ENCODE data around the gene LPCAT4.

LPCAT4 gene

DNA sequence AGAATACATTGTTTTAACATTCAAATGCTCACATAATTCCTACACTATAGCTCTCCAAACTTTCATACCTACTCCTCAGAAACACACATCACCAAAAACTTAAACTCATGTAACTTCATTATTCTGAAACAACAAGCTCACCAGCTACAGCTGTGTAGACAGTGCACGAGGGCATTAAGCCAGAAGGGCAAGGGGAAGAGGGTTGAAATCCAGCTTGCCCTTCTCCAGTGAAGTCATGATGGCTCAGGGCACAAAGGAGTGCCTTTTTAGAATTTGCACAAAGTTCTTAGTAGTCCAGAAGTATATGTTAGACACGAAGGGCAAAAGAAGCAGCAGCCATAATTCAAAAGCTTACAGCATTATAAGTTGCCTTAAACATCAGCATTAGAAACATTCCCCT, 38.0 kb downstream of the LPCAT4 start:
- TF ChIP-seq, protein P1, sequence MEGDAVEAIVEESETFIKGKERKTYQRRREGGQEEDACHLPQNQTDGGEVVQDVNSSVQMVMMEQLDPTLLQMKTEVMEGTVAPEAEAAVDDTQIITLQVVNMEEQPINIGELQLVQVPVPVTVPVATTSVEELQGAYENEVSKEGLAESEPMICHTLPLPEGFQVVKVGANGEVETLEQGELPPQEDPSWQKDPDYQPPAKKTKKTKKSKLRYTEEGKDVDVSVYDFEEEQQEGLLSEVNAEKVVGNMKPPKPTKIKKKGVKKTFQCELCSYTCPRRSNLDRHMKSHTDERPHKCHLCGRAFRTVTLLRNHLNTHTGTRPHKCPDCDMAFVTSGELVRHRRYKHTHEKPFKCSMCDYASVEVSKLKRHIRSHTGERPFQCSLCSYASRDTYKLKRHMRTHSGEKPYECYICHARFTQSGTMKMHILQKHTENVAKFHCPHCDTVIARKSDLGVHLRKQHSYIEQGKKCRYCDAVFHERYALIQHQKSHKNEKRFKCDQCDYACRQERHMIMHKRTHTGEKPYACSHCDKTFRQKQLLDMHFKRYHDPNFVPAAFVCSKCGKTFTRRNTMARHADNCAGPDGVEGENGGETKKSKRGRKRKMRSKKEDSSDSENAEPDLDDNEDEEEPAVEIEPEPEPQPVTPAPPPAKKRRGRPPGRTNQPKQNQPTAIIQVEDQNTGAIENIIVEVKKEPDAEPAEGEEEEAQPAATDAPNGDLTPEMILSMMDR (IDR thresholded peaks at IDR 0.05) = no peak

DNA sequence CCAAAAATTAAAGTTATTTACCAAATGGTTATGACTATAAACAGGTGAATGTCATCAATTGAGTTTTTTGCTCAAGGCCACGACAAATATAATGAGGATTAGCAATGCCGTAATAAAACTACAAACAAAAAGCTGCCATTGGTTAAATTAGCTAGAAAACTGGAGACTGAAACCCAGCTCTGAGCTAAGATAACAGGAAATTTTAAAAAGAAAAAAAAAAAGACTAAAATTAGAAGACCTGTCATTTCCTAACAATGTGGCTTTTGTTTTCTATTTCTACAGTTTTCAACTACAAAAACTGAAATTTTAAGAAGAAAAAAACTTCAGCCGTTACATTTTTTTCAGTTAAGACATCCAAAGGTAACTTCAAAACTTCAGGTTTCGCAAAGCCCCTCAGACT, 39.1 kb downstream of the LPCAT4 start:
- TF ChIP-seq, protein P1 (IDR thresholded peaks at IDR 0.05) = no peak

DNA sequence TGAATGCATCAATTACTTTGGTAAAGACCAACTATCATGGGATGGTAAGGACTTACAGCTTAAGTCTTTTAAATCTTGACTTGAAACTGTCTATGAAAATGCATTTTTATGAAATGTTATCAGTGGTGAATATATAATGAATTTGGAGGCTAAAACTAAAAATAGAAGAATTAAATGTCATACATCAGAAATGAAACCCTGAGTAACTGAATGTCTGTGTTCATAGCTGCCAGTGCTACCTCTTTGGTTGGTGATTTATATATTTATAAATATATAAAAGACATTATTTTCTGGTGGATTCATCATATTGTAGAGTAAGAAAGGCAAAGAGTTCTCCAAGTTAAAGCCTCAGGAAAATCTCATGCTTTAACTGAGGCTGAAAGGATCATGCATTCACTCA, 41.6 kb downstream of the LPCAT4 start:
- TF ChIP-seq, protein P1 (IDR thresholded peaks at IDR 0.05) = no peak

DNA sequence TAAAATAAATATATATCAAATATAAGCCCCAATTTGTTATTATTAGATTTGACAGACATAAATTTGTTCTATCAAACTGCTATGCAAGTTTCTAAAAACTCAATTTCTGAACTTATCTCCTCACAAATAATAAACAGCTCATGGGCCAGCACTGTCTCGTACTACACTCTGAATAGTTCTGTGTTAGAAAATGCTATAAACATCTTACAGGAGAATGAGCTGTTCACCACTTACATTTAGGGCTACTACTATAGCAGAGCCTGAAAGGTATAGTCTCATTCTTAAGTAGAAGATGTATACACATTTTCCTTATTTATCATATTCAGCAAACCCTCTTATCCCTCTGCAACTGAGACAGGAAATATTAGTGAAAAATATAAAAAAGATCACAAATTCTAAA, 42.1 kb downstream of the LPCAT4 start:
- TF ChIP-seq, protein P1 (IDR thresholded peaks at IDR 0.05) = no peak

DNA sequence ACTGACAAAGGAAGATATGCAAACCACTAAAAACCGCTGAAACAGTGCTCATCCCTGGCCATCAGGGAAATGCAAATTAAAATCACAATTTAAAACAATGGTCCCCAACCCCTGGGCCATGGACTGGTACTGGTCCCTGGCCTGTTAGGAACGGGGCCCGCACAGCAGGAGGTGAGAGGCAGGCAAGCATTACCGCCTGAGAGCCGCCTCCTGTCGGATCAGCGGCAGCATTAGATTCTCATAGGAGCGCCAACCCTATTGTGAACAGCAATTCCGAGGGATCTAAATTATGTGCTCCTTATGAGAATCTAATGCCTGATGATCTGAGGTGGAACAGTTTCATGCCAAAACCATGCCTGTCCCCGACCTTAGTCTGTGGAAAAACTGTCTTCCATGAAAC, 43.8 kb downstream of the LPCAT4 start:
- TF ChIP-seq, protein P1 (IDR thresholded peaks at IDR 0.05) = no peak

DNA sequence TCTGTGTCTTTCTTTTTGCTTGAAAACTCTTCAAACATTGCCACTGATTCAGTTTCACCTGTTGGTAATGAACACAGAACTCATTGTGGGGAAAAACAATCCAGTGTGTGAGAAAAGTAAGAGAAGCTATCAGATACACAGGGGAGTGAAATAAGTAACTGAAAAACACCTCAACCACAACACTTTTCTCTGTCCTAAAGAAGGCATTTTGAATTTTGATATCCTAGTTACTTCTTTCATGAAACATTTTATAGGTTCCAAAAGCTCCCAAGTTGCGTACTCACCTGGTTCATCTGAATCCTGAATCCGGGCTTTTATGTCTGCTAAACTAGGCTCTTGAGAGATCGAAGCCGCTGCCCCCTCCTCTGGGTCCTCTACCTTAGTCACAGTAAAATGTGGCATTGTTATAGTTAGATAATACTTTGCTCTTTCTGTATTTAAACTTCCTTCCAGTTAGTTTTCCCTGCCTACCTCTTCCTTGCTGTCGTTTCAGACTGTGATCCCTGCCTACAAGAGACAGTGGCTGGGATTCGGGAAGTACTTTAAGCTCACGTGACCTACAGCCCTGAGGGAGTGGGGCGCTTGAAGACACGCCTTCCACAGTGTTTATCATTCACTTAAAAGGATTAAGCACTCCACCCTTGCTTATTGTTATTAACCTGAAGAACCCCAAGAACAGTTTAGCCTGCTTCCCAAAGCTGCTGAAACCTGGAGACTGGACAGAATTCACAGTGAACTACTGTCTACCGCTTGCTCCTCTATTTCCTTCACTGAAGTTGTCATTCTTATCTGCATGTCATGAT, 48.5 kb downstream of the LPCAT4 start:
- TF ChIP-seq, protein P1 (IDR thresholded peaks at IDR 0.05) = no peak

DNA sequence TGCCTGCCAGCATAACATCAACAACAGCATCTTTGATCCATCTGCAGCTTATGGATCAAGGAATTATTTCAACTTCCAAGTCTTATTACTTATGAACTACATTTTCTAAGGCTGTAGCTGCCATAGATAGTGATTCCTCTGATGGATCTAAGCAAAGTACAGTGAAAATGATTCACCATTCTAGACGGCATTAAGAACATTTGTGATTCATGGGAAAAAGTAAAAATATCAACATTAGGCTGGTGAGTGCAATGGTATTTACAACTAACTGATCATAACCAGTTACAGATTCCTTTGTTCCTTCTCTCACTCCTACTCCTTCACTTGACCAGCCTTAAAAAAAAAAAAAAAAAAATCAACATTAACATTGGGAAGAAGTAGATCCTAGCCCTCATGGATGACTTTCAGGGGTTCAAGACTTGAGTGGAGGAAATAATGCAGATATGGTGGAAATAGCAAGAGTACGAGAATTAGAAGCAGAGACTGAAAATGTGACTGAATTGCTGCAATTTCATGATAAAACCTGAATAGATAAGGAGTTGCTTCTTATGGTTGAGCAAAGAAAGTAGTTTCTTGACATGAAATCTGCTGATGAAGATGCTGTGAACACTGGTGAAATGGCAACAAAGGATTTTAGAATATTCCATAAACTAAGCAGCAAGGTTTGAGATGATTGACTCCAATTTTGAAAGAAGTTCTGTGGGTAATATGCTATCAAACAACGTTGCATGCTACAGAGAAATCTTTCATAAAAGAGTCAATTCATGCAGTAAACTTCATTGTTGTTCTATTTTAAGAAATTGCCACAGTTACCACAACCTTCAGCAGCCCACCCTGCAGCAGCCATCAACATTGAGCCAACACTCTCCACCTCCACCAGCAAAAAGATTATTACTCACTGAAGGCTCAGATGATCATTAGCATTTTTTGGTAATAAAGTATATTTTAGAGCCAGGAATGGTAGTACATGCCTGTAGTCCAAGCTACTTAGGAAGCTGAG, 52.2 kb downstream of the LPCAT4 start:
- TF ChIP-seq, protein P1 (IDR thresholded peaks at IDR 0.05) = no peak

Measured in LNCAP (cell line).